ENCODE results near the gene AGTRAP.

The AGTRAP gene

DNA sequence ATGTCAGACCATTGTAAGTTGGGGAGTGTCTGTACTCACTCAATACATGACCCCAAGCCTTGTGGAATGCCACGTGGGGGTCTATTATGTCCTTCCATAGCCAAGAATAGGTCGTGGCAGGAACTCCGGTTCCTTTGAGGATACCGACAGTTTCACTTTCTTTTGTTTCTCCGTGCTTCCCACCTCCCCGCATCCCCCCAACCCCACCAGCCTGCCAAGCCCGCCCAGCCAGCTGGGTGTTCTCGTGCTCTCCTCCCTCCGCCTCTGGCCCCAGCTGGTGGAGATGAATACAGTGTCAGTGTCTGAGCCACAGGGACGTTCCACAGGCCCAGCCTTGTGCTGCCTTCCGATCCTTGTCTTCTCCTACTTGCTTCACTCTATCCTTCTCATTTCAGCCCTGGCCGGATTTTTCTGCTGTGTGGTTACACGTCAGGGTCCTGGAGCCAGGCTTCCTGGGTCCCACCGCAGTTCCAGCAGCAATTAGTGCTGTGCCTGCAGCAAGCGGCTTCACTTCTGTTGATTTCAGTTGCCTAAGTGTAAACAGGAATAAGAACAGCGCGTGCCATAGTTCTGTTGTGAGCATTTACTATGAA lies 4.1 kb upstream of the AGTRAP start:
- in situ Hi-C loops (cut with MboI; ENCODE audit: low sequenced_read_pairs): no loop called here

DNA sequence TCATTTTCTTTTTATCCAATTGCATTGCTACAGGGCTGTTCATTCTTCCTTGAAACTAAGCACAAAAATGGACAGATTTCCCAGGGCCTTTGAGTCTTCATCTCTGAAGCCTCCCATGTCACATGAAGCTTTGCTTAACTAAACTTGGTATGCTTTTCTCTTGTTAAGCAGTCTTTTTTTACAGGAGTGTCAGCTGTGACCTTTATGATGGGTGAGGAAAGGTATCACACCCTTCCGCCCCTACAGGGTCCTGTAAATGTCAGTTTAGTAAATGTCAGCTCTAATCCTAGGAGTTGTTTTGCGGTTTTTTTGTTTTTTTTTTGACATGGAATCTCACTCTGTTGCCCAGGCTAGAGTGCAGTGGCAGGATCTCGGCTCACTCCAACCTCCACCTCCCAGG lies 2.6 kb upstream of the AGTRAP start:
- in situ Hi-C loops (cut with MboI; ENCODE audit: low sequenced_read_pairs): no loop called here

DNA sequence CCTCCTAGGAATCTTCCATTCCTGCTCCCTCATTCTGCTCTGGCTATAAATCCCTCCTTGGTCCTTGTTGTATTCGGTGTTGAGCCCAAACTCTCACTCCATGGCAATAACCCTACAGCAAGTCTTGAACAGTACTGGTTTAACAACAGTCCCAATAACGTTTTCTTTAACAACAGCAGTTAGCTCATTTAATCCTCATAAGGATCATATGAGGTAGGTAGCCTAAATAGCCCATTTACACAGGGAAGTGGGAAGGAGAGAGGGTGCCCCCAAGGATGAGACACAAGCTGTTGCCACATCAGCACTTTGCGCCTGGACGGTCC lies 444 bp upstream of the AGTRAP start:
- in situ Hi-C loops (cut with MboI; ENCODE audit: low sequenced_read_pairs): no loop called here

DNA sequence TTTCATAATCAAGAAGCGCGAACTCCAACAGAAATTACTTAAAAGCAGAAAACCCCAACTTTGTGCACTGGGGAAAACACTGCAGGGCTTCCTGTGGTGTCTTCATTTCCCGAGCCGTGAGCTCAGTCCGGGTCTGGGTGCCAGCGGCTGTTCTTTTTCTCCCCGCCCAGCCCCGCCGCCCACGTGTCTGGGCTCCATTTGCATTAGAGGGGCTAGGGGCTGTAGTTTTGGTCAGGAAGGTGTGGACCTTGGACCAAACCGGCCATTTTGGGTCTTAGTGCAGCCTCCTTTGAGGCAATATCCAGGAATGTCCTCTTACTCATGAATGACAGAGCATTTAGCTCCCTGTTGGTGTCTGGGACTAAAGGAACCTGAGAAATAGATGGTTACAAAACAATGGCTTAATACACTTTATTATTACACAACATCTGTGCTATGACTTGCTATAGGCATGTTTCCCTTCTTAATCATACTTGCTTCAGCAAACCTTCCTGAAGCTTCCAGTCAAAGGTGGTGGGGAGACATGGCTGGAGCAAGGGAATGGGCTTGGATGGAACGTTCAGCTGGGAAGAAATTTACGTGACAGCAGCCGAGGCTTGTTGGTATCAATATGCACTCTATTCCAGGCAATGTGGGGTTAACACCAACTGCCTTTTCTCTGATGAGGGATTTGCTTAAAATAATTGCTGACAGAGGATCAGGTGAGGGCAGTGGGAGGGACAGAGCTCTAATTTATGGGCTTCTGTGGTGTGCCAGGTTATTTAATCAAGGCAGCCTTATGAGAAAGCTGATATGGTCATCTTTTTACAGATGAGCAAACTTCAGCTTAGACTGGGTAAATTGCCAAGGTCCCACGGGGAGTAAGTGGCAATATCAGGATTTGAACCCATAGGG lies 1.1 kb downstream of the AGTRAP start:
- in situ Hi-C loops (cut with MboI; ENCODE audit: low sequenced_read_pairs): no loop called here

DNA sequence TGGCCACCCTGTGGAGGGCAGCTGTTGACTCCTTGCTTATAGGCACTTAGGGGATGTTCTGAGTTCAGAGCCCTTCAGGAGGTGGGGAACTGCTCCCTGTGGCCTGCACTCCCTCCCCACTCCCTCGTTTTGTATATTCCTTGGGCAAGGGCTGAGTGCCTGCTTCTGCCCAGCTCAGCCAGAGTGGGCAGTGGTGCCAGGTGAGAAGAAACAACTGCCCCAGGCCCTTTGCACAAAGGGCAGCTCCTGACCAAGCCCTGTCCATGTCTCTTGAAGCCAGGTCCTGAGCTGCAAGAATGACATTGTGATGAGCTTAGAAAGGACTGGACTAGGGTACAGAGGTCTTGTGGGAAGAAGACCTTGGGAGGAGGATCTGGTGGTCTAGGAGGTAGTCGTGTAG lies 2.2 kb downstream of the AGTRAP start:
- in situ Hi-C loops (cut with MboI; ENCODE audit: low sequenced_read_pairs): no loop called here

DNA sequence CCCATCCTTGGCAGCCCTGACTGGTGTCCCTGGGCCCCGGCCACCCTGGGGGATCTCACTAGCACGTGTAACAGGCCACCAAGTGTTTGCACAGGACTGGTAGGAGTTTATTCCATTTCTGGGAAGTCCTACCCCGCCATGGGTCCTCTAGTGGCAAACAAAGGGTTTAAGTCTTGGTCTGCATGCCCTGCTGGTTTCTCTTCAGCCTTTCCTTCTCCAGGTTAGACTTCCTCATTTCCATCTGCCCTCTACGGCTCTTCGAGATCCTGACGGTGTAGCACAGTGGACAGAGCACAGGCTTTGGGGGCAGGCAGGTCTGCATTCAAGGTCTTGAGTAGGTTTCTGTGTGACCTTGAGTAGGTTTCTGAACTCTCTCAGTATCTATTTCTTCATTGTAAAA lies 2.8 kb downstream of the AGTRAP start:
- in situ Hi-C loops (cut with MboI; ENCODE audit: low sequenced_read_pairs): no loop called here

DNA sequence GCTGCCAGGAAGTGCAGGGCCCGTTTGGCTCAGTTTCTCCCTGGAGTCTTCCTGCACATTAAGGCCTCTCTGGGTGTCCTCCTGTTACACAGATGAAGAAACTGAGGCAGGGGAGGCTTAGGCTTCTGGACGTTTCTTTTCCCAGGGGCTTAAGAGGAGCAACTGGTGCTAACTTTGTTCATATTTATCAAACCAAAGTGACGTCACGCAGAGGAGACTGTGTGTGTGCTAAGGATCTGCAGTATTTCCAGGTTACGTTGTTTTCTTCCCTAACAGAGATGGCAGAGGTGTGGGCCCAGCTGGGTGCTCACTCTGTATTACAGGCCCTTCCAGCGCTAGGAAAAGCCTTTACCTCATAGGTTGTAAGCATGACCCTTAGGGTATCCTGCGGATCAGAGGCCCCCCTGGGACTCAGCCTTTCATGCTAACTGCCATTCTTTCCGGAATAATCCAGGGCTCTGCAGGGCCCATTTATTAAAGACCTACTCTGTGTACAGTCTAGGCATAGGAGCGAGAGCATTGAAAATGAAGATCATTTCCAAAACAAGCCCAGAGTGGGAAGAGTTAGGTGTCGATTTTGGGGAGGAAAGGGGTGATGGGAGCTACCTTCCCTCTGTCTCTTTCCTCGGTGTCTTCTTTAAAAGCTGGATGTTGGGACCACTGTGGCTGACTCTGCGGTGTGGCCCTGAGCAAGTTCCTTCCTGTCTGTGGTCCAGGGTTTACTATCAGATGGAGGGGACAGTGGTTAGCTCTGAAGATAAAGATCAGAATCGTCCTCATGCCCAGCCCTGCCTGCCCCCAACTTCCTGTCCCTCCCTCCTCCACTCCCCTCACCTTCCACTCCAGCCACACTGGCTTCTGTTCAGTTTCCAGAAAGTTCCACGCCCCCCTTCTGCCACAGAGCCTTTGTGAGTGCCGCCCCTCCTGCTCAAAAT lies 4.6 kb downstream of the AGTRAP start:
- in situ Hi-C loops (cut with MboI; ENCODE audit: low sequenced_read_pairs): no loop called here

DNA sequence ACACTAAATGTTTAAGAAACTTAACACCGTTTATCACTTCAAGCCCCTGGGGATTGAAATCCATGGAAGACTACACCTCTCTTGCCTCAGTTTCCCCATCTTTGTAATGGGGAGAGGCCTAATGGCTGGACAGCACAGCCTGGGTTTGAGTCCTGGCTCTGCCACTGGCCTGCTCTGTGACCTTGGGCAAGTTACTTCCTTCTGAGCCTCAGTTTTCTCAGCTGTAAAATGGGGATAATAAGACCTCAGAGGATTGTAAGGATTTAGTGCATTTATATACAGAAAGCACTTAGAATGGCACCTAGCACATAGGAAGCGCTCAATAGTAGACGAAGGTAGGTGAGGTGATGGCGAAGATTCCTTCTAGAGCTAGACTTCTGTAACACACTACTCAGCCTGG lies 5.5 kb downstream of the AGTRAP start:
- in situ Hi-C loops (cut with MboI; ENCODE audit: low sequenced_read_pairs): no loop called here

DNA sequence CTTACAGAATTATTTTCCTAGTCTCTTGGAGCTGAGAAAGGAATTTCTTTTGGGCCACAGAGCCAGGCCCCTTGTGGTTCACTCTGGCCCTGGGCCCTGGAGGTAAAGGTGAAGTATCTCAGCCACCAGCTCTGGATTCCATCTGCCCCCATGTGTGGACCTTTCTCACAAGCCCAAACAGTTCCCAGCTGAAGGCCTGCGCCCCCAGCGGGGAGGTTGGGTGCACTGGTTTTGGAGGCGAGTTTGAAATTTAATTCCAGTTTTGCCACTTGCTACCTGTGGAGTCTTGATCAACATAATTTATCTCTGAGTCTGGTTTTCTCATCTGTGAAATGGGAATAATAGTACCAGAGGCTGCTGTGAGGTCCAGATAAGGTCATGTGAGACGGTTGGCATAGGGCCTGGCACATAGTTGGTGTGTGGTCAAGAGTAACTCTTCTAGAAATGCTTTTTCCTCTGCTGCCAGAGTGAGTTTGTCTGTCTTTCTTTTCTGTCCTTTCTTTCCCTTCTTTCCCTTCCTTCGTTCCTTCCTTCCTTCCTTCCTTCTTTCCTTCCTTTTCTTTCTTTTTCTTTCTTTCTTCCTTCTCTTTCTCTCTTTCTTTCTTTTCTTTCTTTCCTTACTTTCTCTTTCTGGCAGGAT lies 6.1 kb downstream of the AGTRAP start:
- in situ Hi-C loops (cut with MboI; ENCODE audit: low sequenced_read_pairs): no loop called here

DNA sequence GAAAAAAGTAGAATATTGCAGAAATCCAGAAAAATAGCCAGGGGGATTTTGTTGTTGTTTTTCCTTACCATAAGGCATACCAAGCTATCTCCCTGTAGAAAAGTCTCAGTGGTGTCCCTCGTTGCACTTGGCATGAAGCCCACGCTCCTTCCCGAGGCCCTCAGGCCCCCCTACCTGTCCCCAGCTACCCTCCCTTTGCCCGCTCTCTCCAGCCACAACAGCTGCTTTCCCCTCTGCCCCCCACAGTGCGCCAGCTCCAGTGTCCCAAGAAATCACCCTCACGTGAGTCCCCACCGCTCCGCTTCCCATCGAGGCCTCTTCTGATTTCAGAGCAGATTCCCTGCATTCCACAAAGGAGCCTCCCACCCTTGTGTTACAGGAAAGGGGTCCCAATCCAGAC lies 8.4 kb downstream of the AGTRAP start:
- in situ Hi-C loops (cut with MboI; ENCODE audit: low sequenced_read_pairs): no loop called here

DNA sequence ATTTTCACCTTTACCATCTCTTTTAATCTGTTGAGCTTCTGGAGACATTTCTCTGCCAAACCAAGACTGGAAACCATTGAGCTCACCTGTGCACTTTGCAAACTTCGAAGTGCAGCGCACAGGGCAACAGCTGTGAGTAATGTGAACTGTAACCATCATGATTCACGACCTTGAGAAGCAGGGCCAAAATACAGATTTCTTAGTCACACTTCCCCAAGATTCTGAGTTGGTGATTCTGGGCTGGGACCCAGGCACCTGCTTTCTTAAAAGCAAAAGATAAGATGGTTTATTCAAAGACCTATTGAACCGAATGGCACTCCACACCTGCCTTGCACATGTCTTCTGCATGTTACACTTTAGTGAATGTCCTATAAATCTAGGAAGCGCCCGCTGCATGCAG lies 10.2 kb downstream of the AGTRAP start:
- in situ Hi-C loops (cut with MboI; ENCODE audit: low sequenced_read_pairs): no loop called here

DNA sequence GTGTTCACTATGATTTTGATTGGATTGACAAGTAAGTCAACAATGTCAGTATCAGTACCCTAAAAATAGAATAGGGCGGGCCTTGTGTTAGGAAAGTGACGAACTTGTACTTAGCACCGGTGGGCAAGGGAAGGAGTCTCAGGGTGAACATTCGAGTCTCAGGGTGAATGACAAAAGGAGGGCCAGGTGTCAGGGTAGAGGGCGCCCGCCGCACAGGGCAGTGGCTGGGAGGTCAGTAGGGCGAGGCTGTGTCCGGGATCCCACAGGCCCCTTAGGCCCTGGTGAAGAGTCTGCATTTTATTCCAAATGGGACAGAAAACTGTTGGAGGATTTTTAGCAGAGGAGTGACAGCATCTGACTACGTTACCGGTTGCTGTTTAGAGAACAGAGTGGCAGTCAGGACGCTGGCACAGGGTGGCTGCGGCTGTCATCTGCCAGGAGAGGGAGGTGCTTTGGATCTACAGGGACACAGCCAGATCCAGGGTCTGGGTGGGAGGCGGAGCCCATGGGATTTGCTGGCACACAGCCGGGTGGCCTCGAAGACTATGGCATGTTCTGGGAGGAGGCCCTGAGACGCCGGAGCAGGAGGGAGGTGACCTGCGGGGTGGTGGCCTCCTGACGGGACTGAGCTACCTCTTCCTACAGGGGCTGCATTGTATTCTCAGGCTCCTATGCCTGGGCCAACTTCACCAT lies 11.0 kb downstream of the AGTRAP start:
- in situ Hi-C loops (cut with MboI; ENCODE audit: low sequenced_read_pairs): no loop called here

DNA sequence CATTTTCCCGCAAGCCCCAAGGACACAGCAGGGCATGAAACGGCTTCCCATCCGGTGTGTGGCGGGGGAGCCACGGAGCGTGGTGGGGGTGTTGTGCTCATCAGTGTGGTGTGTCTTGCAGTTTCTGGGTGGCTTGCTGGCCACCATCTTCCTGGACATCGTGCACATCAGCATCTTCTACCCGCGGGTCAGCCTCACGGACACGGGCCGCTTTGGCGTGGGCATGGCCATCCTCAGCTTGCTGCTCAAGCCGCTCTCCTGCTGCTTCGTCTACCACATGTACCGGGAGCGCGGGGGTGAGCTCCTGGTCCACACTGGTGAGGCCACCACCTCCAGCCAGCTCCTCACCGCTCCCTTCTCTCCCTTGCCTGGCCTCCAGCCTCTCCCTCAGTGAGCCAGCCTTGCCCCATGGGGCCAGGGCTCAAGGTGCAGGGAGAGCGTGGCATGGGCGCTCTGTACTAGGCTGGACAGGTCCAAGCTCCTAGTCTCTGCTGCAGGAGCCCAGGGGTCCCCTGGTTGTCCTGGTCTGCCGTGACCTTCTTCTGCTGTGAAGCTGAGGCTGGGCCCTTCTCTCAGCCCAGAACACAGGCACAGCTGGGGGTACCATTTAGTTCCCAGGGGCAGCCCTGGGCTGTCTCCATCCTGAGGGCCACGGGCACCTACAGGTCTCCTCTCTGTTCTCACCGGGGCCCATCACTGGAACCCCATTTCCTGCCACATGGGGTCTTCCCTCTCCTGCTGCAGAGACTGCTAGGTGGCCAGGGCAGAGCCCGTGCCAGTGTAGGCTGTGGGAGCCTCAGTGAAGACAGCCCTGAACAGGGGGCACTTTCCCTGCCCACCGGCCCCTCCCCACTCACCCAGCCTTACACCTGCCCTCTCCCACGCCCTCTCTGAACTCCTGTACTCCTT lies 12.6 kb downstream of the AGTRAP start:
- in situ Hi-C loops (cut with MboI; ENCODE audit: low sequenced_read_pairs): no loop called here

DNA sequence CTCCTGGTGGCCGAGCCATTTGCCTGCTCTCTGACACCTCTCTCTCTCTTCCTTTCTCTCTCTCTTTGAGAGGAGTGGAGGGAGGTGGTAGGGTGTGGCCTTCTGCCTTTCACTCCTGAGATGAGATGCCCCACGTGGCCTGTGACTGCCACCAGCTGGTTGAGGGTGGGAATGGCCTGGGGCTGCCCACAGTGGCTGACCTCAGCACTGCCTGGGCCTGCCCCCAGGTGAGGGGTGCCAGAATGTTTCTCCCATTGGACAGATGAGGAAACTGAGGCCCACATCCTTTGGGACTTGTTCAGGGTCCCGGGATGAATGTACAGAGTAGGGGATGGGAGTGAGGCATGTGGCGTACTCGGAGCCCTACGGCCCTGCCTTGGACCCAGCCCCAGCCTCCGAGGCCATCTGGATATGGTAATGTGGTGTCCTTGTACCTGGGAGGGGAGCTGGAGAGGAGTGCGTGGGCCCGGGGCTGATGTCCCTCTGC lies 13.3 kb downstream of the AGTRAP start:
- in situ Hi-C loops (cut with MboI; ENCODE audit: low sequenced_read_pairs): no loop called here

DNA sequence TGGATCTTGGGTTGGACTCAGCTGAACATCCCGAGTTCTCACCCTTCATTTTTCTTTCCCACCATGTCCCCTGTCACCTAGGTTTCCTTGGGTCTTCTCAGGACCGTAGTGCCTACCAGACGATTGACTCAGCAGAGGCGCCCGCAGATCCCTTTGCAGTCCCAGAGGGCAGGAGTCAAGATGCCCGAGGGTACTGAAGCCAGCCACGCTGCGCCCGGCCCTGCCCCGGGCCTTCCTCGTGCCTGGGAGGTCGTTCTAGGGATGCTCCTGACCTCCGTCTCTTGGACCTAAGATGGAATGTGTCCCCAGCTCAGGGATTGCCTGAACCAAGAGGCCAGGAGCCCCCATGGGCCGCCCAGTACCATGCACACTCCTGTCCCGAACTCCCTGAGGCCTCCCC lies 14.1 kb downstream of the AGTRAP start:
- in situ Hi-C loops (cut with MboI; ENCODE audit: low sequenced_read_pairs): no loop called here

DNA sequence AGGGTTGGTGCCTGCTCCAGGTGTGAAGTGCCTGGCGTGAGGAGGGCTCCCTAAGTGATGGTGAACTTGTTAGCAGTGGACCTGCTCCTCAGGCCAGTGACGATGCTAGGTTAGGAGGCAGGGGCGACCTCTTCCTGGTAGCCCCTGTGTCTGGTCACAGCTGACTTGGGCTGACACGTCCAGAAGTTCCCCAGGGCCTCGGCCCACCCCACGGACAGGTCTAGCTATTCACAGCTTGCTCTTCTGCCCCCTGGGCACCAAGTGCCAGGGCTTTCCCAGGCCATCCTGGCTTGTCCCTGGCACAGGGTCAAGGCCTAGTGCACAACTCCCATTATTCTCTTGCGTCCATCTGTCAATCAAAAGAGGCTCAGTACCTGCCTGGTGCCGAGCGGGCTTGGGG lies 15.2 kb downstream of the AGTRAP start:
- in situ Hi-C loops (cut with MboI; ENCODE audit: low sequenced_read_pairs): no loop called here

DNA sequence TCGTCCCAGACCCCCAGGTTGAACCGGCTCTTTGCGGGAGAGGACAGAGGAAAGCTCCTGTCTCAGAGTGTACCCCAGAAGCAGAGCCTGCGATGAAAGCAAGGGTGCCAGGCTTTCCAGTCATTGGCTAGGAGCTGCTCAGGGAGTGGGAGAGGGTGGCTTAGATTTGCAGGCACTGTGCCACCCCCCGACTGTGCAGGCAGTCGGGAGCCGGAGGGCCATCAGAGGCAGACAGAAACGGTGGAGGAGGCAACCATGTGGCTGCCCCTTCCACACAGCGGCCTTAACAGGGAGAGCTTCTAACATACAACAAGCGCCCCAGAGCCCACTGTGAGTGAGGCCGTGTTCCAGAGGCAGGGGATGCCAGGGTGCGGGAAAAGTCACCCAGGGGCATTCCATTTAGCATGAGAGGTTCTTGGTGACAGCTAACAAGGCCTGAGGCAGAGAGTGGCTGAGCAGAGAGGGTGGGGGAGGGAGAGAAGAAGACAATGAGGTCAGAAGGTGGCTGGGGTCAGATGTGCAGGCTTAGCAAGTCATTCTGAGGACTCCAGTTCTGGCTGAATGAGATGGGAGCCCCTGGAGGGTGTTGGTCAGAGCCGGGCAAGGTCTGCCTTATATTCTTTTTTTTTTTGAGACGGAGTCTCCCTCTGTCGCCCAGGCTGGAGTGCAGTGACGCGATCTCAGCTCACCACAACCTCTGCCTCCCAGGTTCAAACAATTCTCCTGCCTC lies 16.6 kb downstream of the AGTRAP start:
- in situ Hi-C loops (cut with MboI; ENCODE audit: low sequenced_read_pairs): no loop called here

DNA sequence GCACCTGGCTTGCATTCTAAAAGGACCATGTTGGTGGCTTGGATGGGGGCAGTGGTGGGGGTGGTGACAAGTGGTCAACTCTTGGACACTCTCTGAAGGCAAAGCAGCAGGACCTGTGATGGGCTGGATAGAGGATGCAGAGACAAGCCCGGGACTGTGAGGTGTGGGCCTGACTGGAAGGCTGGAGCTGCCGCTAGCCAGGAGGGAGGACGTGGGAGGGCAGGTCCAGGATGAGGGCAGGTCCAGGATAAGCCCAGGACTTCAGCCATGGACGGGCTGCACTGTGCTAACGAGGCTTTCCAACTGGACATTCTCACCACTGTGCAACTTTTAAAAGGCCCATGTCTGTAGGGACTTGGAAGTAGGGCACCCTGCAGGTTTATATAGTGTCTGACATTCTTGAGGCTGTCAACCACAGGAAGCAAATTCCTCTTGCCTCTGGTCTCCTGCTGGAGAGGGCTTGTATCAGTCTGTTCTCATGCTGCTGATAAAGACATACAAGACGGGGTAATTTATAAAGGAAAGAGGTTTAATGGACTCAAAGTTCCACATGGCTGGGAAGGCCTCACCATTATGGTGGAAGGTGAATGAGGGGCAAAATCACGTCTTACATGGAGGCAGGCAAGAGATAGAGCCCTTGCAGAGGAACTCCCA lies 17.7 kb downstream of the AGTRAP start:
- in situ Hi-C loops (cut with MboI; ENCODE audit: low sequenced_read_pairs): no loop called here
